VCaP (cell line): ENCODE measurements around the gene SLC7A11.
A peak's percentile ranks its signal among the peaks of the same experiment; 100 is the strongest.

Experiments
- H3K27ac ChIP-seq: fragments of 450-650 bp; 2 replicates; pipeline ENCODE4 v1.5.1; 2017
- CTCF ChIP-seq: fragments of 450-650 bp; conservative IDR thresholded peaks from 2 replicates; pipeline ENCODE4 v1.5.1; 2017; ENCODE audit warnings: mild to moderate bottlenecking, moderate library complexity

Gene SLC7A11

DNA sequence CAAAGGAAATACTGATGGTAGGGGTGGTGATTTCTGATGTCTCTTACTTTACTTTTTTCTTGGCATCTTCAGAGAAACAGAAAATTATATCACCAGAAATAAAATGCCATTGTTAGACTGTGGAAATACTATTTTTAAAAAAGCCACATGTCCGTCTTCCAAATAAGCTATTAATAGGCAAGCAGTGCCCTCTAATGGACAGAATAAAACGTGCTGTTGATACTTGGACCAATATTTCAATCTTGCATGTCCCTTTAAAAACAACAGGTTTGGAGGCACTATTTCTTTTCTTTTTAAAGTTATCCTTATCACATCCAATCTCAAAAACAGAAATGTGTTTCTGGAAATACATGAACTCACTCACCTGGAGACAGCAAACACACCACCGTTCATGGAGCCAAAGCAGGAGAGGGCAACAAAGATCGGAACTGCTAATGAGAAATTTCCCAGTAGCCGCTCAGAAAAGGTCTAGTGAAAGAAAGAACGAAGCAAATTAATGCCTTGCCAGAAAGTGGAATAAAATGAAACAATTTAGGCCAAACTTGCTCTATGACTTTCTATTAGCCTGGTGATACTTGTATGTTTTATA lies 59.2 kb downstream of the SLC7A11 start:
- H3K27ac ChIP-seq, result no peak overlapping the region
- peak; percentile 78 for TF ChIP-seq CTCF

- H3K27ac ChIP-seq, result no peak overlapping the region
- TF ChIP-seq CTCF, result no peak
Measured at GRCh38 chr4:138181287-138181686, 60.9 kb downstream of the SLC7A11 start.

GRCh38 chr4:138178566-138178965 lies 63.6 kb downstream of the SLC7A11 start:
- TF ChIP-seq CTCF, result no peak

DNA sequence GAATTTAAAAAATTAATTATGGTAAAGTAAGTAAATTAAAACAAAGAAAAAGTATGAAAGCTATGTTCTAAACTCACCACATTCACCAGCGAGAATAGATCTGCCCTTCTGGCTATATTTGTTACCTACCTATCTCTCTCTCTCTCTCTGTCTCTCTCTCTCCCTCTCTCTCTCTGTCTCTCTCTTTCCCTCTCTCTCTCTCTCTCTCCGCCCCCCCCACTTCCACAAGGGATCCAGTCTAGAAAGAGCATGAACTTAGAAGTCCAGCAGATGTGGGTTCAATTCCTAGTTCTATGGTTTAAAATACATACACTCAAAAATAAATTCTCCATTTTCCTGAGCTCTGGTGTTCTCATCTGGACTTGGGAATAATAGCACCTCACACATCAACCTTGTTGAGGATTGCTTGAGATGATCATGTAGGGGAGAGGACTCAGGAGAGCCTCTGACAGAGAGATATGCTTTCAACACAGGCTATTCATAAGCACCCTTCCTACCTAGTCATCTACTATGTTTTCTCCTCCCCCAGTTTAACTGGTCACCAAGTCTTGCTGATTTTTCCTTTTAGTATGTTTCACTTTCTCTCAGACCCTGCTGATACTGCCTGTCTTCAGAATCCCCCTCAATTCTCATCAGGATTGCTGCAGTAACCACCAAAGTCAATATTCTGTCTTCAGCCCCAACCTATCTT lies 64.7 kb downstream of the SLC7A11 start:
- no peak overlapping the region for H3K27ac ChIP-seq
- TF ChIP-seq CTCF, result no peak

More at GRCh38 chr4:138178566-138178965, 63.6 kb downstream of the SLC7A11 start:
- no peak overlapping the region for H3K27ac ChIP-seq

DNA sequence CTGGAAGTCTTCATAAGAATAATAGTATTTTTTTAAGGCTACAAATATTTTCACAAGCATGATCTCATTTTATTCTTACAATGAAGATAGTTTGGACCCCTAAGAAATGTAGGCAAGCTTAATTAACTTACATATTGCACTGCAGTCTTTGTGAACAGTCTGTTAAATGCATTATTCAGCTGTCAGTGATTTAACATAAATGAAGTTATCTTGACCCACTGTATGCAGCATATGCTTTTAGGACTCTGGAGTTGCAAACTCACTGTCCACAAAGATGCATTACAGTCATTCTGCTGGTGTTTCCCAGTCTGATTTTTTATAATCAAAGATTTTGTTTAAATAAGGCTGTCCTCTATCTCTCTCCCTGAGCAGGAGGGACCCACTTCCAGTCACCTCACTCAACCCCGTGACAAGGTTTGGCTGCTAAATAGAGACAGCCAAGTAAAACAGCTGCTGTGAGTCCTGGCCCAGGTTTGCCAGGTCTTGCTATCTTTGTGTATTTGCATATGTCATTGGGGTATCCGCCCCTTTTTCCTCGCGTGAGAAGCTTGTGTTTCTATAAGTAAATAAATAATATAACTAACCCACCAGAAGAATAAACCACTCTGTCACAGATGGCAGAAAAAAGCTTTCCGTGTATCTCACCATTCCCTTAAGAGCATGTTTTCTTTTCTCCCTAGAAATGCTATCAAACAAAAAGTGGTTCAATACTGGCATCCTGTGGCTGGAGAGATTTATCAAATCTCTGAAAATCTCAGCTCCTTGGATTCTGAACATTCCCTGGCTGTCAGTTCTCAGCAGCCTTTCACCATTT lies 67.0 kb downstream of the SLC7A11 start:
- peak; percentile 32; the same call in 1 of the 2 replicates for TF ChIP-seq CTCF

DNA sequence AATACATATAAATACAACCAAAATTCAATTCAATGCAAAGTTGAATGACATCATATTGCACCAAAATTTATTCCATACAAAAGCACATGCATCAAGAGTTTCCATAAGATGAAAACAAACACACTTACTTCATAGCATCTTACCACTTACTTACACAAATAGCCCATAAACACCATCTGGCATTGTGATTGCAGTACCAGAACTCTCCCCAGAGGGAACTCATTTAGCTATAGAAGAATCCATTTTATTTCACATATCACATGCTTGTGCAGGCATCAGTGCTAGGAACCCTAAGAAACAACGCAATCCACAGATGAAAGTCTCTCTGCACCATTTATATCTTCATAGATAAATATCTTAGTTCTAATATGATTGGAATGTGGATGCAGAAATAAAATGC lies 77.9 kb downstream of the SLC7A11 start:
- no peak for TF ChIP-seq CTCF
- H3K27ac ChIP-seq, result no peak overlapping the region

More for the DNA sequence above, 67.0 kb downstream of the SLC7A11 start:
- H3K27ac ChIP-seq, result peak overlapping the region; percentile 19; the same call in 1 of the 2 replicates

DNA sequence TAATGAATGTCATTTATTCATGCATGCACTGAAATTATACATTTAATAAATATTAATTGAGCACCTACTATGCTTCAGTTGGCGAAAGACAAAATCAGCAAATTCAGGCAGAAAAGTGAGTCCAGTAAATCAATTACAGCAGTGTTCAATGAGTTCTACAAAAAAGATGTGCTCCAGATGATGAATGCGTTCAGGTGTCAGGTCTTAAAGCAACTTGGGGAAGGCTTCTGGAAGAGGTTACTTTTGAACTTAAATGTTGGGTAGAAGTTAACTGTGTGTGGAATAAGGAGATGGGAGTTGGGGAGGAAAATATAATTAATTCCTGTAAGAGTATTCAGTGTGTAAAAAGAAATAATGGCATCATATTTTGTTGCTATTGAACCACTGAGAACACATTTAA lies 79.0 kb downstream of the SLC7A11 start:
- no peak for TF ChIP-seq CTCF
- no peak overlapping the region for H3K27ac ChIP-seq
